GM19023 (cell line): ENCODE measurements around the gene DDX42.

ENCODE experiments used
- ATAC-seq: cut with Tn5 transposase; IDR thresholded peaks from one replicate; pipeline ENCODE4 v1.9.1; 2021; ENCODE audit warnings: mild to moderate bottlenecking, moderate library complexity; ENCODE audit not compliant: unreplicated experiment

The DDX42 gene

DNA sequence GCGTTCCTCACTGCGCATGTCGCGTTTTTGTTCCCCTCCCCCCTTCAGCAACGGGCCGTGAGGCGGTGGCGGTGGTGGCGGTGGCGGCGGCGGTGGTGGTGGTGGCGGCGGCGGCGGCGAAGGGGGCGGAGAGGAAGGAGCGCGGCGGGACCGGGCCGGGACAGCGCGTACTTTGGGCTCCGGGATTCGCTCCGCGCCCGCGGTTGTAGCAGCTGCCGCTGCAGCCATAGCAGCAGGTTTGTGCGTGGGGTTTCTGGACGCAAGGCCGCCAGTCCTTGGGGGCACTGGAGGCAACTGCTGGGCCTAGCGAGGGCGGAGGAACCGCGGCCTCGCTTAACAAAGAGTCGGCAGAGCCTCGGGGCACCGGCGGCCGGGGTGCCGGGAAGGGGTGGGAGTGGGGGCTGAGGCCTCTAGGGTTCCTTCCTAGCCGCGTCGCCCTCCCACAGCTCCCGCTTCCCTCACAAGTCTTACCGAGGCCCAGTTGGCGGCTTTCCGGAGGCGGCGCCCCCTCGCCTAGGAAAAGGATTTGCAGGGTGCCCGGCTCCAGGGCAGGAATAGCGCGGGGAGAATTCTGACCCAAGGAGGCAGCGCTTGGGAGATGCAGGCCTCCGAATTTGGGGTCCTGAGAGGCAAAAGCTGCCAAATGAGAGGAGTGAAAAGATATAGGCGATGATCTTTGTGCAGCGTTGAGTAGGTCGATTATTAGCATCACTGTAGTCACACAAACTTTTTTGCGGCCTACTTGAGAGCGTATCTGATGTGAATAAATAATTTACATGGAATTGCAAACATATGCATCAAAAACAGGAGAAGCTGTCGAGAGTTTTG is at the start of gene DDX42:
Gene DDX42 (plus strand): TSS at position 30 of the 828 bp plus-strand sequence. CDS start 12,880 bp downstream, outside the sequence.
- ATAC-seq, result peak; percentile 6

GRCh38 chr17:63735691-63736090 is 38.3 kb upstream of the DDX42 start:
- ATAC-seq, result no peak

GRCh38 chr17:63740464-63741142 is 33.4 kb upstream of the DDX42 start:
- no peak for ATAC-seq

DNA sequence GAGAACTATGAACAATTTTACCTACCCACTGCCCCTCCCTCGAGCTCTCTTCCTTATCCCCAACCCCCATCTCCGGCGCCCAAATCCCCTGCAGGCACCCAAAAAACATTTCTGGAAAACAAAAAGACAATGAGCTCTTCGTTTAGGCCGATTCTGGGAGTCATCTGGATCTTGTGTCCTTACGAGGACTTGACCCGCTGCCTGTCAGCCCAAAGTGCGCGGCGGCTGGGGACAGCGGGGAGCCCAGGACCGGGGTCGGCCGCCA is 32.9 kb upstream of the DDX42 start:
- ATAC-seq, result peak; percentile 26

- ATAC-seq, result peak; percentile 85
These were observed 32.4 kb upstream of the DDX42 start, which contains the start of gene STRADA for GRCh38 chr17:63741408-63742173. Gene STRADA (minus strand): TSS chr17:63741799. CDS start chr17:63728369, 13,430 bp downstream.

- ATAC-seq, result no peak
These were observed 22.2 kb upstream of the DDX42 start for GRCh38 chr17:63751806-63752205.

- ATAC-seq, result no peak
These were observed 21.3 kb upstream of the DDX42 start for GRCh38 chr17:63752707-63753106.

DNA sequence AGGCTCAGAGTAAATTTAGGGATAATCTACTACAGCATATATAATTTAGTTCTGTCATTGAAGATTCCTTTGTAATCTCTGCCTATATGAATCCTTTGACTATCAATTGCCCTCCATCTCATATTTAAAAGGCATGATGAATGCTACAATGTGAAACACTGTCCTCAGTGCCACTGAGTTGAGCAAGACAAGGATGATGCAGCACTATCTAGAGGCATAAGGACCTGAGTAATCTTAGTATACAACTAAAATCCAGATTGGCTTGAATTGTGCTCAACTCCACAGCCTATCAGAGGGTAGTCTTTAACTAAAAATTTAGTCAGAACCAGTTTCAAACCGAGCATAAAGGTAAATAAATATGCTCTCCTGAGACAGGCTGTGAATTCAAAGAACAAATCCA is 20.8 kb upstream of the DDX42 start:
- ATAC-seq, result no peak

- ATAC-seq, result no peak
These were observed 19.9 kb upstream of the DDX42 start for GRCh38 chr17:63754046-63754445.

GRCh38 chr17:63758428-63758827 is 15.5 kb upstream of the DDX42 start:
- ATAC-seq, result no peak

- ATAC-seq, result no peak
These were observed 13.0 kb upstream of the DDX42 start for GRCh38 chr17:63760771-63761539.

GRCh38 chr17:63762161-63763078 is 11.6 kb upstream of the DDX42 start:
- no peak for ATAC-seq

DNA sequence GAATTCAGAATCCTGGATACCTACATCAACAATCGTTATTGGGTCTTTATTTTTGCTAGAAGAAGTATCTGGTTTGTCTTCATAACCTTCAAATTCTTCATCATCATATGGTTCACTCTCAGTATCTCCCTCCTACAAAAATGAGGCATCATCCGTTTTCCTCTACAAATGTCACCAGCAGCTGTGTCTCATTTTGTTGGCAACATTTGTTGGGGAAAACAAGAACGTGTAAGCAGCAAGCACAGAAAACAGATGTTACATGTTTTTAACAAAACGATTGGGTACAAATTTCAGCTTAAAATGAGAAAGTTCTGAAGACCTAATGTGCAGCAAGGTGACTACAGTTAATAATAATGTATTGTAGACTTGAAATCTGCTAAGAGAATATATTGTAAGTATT is 9.3 kb upstream of the DDX42 start:
- ATAC-seq, result no peak

GRCh38 chr17:63766754-63767153 is 7.2 kb upstream of the DDX42 start:
- no peak for ATAC-seq

GRCh38 chr17:63768433-63768832 is 5.5 kb upstream of the DDX42 start:
- ATAC-seq, result no peak

DNA sequence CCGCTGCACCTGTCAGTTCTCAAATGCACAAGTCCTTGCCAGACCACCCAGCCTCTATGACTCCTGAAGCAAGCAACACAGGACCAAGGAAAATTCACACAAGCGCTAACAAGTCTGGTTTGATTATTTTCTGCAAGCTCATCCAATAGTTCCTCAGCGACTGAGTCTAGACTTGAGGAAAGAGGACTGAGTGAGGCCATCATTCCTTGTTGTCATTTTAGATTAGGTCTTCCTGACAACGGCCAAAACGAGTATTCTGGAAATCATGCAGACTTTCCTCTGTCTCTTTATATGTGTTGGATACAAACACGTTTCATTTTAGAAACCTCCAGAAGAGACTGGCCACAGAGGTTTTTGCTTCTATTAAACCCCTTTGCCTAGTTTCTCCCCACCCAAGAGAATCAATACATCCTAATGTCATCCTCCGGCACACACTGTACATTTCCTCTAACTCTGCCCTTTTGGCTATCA is 1.1 kb upstream of the DDX42 start:
- ATAC-seq, result no peak

DNA sequence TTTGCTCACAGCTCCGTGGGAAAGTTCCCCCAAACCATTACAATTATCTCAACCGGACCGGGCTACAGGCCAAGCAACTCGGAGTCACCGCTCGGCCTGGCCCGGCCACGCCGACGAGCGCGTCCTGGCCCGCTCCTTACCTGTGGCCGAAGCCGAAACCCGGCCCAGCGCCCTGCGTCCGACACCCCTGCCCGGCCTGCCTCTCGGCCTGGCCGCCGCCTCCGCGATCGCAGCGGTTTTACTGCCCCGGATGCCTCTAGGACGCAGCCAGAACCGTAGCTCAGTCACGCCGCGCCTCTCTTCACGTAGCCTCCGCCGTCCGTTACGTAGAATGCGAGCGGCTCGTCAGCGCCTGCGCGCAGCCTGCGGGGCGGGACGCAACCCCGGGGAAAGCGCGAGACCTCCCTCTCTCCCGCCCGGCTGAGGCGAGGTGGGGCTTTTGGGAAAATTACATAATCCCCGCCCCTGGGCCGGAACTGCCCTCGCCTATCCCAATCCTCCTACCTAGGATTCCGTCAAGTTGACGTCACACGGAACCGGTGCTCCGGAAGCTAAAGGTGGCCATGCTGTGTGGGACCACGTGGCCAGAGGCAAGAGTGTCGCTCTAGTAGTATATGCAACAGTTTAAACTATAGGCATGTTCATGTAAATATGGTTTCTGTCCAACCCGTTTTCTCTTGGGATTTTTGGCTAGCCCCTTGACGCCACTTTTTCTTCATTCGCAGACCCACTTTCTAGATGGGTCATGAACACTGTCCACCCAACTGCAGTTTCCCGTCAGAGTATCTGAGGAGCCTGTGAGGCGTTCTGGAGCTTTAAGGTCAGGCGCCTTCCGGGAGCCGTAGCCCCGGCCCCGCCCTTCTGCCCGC is 464 bp upstream of the DDX42 start, which contains the start of gene CCDC47:
Gene CCDC47 (minus strand): TSS at position 326 of the 869 bp plus-strand sequence. CDS start 7,422 bp downstream, outside the sequence.
- ATAC-seq, result peak; percentile 86

- ATAC-seq, result no peak
These were observed 947 bp downstream of the DDX42 start for GRCh38 chr17:63774969-63775265.

DNA sequence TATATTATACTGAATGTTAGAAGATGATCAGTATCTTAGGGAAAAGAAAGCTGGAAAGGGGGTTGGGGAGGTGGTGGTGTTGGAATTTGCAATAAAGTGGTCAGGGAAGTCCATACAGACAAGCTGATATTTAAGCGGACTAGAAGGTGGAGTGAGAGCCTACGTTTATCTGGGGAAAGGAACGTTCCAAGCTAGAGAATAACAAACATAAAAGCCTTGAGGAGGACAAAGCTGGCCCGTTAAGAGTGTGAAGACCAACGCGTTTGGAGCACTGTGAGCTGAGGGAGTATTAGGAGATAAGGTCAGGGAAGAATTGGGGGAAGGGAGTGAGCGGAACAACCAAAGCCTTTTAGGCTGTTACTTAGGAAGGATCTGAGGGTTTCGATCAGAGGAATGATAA is 1.4 kb downstream of the DDX42 start:
- ATAC-seq, result no peak
